ENCODE data around the gene TMEM252.

TMEM252 gene

DNA sequence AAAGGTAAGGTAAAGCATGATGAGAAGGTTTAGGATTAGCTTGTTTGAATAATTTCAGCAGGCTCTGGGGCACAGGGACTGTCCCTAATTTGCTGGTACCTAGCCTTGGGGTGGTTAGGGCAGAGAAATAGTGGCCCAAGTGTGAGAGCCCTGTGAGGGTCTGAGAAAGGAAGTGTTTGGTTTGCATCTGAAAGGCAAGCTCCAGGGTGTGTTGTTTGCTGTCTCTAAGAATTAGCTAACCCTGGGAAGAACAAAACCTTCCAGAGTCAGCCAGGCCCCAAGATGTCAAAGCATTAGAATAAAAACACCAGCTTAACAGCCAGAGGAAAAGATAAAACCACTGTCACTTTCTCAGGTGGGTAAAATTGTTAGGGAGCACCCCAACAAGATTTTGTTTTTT, 31.0 kb downstream of the TMEM252 start:
- DNase-seq (ENCODE audit: extremely low read depth, low read depth): no peak
- TF ChIP-seq, protein P1, sequence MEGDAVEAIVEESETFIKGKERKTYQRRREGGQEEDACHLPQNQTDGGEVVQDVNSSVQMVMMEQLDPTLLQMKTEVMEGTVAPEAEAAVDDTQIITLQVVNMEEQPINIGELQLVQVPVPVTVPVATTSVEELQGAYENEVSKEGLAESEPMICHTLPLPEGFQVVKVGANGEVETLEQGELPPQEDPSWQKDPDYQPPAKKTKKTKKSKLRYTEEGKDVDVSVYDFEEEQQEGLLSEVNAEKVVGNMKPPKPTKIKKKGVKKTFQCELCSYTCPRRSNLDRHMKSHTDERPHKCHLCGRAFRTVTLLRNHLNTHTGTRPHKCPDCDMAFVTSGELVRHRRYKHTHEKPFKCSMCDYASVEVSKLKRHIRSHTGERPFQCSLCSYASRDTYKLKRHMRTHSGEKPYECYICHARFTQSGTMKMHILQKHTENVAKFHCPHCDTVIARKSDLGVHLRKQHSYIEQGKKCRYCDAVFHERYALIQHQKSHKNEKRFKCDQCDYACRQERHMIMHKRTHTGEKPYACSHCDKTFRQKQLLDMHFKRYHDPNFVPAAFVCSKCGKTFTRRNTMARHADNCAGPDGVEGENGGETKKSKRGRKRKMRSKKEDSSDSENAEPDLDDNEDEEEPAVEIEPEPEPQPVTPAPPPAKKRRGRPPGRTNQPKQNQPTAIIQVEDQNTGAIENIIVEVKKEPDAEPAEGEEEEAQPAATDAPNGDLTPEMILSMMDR (IDR thresholded peaks at IDR 0.05; ENCODE audit: low read depth, low read length, missing control alignments): no peak
- H3K4me3 ChIP-seq (replicated peaks; ENCODE audit: low read depth, low read length): no peak overlapping the region

DNA sequence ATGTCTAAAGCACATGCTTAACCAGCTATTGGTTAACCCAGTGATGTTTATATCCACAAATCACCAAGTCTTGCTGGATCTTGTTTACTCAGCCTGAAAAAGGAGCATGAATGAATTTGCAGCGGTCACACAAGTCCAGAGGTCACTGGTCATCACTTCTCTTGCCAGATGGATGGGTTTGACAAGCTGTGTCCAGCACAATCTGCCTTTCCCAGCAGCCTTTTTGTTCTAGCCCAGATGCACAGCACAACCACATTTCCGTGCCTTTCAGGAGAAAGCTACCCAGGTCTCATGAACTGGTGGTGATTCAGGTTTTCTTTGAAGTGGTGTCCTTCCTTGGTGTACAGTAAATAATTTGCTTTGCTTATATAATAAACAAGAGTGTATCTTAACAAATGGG, 32.1 kb downstream of the TMEM252 start:
- no peak overlapping the region for H3K4me3 ChIP-seq (replicated peaks; ENCODE audit: low read depth, low read length)
- no peak for DNase-seq (ENCODE audit: extremely low read depth, low read depth)
- TF ChIP-seq, protein P1 (IDR thresholded peaks at IDR 0.05; ENCODE audit: low read depth, low read length, missing control alignments): no peak

DNA sequence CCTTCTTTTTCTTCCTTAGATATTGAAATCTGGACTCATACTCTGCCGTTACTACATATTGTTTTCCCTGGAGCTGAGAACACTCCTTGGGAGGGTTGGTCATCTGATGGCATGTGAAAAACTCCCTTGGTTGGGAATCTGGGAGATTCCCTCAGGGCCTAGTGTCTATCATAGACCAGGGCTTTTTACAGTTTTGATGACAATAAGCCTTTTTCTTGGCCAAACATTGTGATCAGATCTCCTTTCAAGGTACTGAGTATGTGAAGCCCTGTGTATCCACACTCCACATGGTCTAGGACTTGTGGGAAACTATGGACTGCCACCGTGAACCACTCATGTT, 32.9 kb downstream of the TMEM252 start:
- TF ChIP-seq, protein P1 (IDR thresholded peaks at IDR 0.05; ENCODE audit: low read depth, low read length, missing control alignments): no peak
- no peak for DNase-seq (ENCODE audit: extremely low read depth, low read depth)
- no peak overlapping the region for H3K4me3 ChIP-seq (replicated peaks; ENCODE audit: low read depth, low read length)

DNA sequence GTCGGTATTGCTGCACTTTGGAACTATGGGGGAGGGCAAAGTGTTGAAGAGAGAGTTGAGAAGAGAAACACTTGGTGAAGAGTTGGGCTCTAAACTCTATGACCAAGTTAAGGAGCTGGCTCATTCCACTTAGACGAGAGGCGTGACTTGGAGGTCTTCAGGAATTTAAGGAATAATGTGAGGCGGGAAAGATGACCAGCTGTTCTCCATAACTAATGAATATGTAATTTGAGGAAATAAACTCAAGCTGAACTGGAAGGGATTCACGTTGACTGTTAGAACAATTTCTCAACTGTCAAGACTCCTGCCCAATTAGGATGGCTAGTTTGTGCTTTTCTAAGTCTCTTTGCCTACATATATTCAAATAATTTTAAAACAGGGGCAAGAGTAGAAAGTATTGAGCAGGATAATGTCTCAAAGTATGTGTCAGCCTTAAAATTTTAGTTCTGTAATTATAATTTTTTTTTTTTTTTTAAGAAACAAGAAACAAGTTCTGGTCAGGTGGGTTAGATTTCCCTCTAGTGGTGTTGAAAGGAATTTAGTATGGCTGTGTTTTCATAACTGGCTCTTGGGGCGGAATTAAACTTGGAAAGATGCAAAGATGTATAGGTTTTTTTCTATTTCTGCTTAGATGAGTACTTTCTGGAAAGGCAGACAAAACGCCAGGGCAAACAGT, 33.4 kb downstream of the TMEM252 start:
- no peak overlapping the region for H3K4me3 ChIP-seq (replicated peaks; ENCODE audit: low read depth, low read length)
- DNase-seq (ENCODE audit: extremely low read depth, low read depth): no peak
- TF ChIP-seq, protein P1 (IDR thresholded peaks at IDR 0.05; ENCODE audit: low read depth, low read length, missing control alignments): peak; percentile 56

DNA sequence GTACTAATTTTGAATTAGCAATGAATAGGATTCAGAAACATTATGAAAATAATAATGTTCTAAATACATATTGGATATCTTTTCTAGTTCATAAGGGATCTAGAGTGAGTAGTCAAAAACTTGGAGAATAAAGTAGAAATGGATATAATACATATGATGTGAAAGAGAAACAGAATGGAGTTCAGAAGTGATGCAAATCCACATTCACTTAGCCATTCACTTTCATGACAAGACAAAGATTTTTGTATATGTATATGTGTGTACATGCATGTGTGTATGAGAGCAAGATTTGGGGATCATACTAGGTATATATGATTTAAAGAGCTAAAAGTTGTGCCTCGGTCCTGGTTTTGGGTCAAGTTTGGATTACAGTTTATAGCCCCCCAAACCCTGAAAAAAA, 34.1 kb downstream of the TMEM252 start:
- no peak overlapping the region for H3K4me3 ChIP-seq (replicated peaks; ENCODE audit: low read depth, low read length)
- no peak for DNase-seq (ENCODE audit: extremely low read depth, low read depth)
- TF ChIP-seq, protein P1 (IDR thresholded peaks at IDR 0.05; ENCODE audit: low read depth, low read length, missing control alignments): no peak

DNA sequence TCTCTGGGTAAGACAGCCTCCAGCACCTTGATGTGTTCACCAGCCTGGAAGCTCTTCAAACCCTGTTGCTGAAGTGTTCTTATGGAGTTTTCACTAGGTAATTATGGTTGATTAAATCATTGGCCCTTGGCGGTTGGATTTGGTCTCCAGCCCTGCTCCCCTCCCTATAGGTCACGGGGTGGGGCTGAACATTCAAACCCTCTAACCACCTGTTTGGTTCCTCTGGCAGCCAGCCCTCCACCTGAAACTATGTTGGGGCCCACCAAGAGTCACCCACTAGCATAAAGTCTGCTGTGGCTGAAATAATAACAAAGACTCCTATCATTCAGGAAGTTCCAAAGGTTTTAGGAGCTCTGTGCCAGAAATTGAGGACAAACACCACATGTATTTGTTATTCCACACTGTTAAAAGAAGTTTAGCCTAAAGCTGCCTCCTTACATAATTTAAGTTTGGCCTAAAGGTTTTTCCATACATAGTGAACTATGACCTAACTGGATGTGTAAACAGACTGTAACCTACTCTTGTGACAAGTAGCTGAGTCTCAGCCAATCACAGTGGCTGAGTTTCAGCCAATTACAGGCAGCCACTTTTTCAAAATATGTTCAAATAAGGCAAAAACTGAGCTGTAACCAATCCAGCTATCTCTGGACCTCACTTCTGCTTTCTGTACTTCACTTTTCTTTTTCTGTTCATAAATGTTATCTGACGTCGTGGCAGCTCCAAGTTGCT, 34.8 kb downstream of the TMEM252 start:
- DNase-seq (ENCODE audit: extremely low read depth, low read depth): no peak
- H3K4me3 ChIP-seq (replicated peaks; ENCODE audit: low read depth, low read length): no peak overlapping the region
- TF ChIP-seq, protein P1 (IDR thresholded peaks at IDR 0.05; ENCODE audit: low read depth, low read length, missing control alignments): no peak

Measured in HFF-Myc (cell line).